HUES6 (cell line): ENCODE data around the gene PLCG2.

Experiments used
- H3K27ac ChIP-seq: 2 replicates; pipeline ENCODE4 v1.7.0; 2013; ENCODE audit warnings: low read depth, mild to moderate bottlenecking, low read length, inconsistent platforms
- H3K27me3 ChIP-seq: 2 replicates; pipeline ENCODE4 v1.6.1; 2013; ENCODE audit warnings: low read length; ENCODE audit not compliant: control insufficient read depth, insufficient read depth
- H3K36me3 ChIP-seq: 2 replicates; pipeline ENCODE4 v1.6.1; 2013; ENCODE audit warnings: low read length; ENCODE audit not compliant: control insufficient read depth, insufficient read depth
- H3K4me1 ChIP-seq: 2 replicates; pipeline ENCODE4 v1.6.1; 2013; ENCODE audit warnings: low read length; ENCODE audit not compliant: control insufficient read depth, insufficient read depth
- H3K4me3 ChIP-seq: 2 replicates; pipeline ENCODE4 v1.5.1; 2013; ENCODE audit warnings: low read depth, low read length
- H3K9ac ChIP-seq: one replicate; pipeline ENCODE4 v1.6.1; 2013; ENCODE audit warnings: mild to moderate bottlenecking, low read length
- H3K9me3 ChIP-seq: 2 replicates; pipeline ENCODE4 v1.6.1; 2013; ENCODE audit warnings: low read depth, low read length; ENCODE audit not compliant: control insufficient read depth, insufficient read depth

Gene PLCG2

DNA sequence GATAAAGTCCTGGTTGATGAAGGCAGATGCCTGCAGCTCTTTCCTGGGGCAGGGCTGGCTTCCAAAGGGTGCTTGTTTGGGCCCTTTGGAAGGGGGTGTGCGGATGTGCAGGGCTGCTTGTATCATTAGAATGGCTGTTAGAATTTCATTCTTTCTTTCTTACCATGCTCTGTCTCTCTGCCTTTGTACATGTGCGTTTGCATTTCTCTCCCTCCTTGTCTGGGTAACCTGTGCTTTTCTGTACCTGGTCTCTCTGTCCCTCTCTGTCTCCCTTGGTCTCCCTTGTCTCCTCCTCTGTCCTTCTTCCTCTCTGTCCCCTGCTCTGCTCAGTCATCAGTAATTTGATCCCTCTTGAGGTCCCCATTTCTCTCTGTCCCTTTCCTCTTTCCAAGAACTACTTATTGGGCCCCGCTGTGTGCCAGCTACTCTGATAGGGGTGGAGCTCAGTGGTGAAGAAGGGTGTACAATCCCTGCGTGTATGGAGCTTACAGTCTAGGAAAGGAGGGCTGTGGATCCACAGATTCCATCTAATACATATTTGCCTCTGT is 69.3 kb downstream of the PLCG2 start:
- Histone ChIP-seq H3K4me3 (no peak overlapping the region), H3K36me3 (no peaks in the 10 kb centered on the region), H3K27me3 (no peaks in the 10 kb centered on the region), H3K4me1 (no peaks in the 10 kb centered on the region), H3K9me3 (no peaks in the 10 kb centered on the region), H3K27ac (no peak overlapping the region), H3K9ac (no peak overlapping the region)

DNA sequence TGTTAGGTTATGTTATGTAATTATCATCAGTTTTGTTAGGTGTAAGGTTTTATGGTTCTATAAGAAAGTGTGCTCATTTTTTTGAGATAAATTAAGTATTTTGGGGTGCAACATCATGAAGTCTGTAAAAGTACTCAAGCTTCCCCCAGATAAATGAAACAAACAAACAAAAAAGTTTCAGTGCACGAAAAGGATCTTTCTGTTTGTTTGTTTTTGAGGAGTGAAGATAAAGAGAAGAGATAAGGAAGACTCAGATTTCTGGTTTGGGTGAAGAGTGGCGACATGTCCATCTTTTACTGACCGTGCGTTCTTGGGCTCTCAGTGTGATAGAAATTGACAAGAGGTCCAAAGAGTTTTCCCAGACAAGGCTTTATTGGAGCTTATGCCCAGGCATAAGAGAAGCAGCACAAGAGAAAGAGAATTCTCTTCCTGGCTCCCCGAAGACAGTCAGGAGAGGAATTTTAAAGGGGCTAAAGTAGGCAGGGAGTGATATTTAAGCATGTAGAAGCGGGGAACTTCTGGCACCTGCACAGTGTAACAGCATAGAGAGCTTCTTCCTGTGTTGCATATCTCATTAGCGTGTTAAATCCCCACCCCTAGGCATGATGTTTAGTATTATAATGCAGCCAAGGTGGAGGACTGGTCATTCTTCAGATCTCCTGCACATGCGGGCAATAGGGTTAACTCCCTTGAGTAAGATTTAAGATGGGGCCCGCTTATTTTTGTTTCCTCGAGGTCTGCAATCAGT is 71.3 kb downstream of the PLCG2 start:
- H3K9ac ChIP-seq = no peak overlapping the region
- no peaks in the 10 kb centered on the region for H3K36me3 ChIP-seq
- no peaks in the 10 kb centered on the region for H3K4me1 ChIP-seq
- H3K27me3 ChIP-seq = no peaks in the 10 kb centered on the region
- H3K9me3 ChIP-seq = no peaks in the 10 kb centered on the region
- no peak overlapping the region for H3K4me3 ChIP-seq
- H3K27ac ChIP-seq = no peak overlapping the region

DNA sequence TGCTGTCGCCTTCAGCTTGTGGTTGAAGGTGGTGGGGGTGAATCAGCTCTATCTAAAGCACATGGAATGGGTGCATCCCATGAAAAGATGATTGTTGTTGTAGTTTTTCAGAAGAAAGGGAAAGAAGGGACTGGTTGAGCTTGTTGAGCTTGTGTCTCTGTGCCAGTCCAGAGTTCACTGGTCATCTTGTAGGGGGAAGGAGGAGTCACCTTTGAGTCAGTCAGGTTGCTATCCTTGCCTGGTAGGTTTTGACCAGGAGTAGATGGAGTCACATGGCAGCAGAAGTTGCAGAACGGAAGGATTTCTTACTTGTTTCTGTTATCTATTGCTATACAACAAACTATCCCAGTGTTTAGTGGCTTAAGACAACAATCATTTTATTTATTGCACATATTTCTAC is 73.3 kb downstream of the PLCG2 start:
- H3K4me1 ChIP-seq = no peaks in the 10 kb centered on the region
- H3K9me3 ChIP-seq = no peaks in the 10 kb centered on the region
- no peak overlapping the region for H3K4me3 ChIP-seq
- H3K27me3 ChIP-seq = no peaks in the 10 kb centered on the region
- no peak overlapping the region for H3K9ac ChIP-seq
- H3K27ac ChIP-seq = no peak overlapping the region
- H3K36me3 ChIP-seq = no peaks in the 10 kb centered on the region

DNA sequence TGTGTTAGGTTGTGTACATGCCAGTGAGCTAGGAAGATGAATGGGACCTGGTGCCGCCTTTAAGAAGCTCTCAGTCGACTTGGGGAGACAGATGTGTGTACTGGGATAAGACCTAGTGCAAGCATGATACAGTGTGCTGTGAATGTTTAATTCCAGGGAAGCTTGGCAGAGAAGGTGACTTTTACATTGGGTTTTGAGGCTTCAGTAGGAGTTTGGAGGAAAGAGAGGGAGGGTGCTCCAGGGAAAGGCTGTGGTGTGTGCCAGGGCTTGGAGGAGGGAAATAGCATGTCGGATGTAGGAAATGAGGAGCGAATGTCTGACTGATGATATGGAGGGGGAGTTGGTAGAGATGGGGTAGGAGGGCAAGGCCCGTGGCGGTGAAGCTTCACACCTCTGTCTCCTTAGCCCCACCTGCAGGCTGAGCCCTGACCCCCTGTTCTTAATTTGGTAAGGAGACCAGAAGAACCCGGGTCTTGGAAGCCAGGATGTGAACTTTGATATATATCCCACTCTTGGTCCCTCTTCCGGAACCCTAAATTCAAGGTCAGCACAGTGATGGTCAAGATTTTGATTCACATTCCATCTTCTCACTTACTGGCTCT is 76.6 kb downstream of the PLCG2 start:
- H3K4me3 ChIP-seq = no peak overlapping the region
- no peak overlapping the region for H3K27ac ChIP-seq
- H3K9me3 ChIP-seq = no peaks in the 10 kb centered on the region
- no peaks in the 10 kb centered on the region for H3K27me3 ChIP-seq
- no peaks in the 10 kb centered on the region for H3K4me1 ChIP-seq
- no peak overlapping the region for H3K9ac ChIP-seq
- H3K36me3 ChIP-seq = no peaks in the 10 kb centered on the region

DNA sequence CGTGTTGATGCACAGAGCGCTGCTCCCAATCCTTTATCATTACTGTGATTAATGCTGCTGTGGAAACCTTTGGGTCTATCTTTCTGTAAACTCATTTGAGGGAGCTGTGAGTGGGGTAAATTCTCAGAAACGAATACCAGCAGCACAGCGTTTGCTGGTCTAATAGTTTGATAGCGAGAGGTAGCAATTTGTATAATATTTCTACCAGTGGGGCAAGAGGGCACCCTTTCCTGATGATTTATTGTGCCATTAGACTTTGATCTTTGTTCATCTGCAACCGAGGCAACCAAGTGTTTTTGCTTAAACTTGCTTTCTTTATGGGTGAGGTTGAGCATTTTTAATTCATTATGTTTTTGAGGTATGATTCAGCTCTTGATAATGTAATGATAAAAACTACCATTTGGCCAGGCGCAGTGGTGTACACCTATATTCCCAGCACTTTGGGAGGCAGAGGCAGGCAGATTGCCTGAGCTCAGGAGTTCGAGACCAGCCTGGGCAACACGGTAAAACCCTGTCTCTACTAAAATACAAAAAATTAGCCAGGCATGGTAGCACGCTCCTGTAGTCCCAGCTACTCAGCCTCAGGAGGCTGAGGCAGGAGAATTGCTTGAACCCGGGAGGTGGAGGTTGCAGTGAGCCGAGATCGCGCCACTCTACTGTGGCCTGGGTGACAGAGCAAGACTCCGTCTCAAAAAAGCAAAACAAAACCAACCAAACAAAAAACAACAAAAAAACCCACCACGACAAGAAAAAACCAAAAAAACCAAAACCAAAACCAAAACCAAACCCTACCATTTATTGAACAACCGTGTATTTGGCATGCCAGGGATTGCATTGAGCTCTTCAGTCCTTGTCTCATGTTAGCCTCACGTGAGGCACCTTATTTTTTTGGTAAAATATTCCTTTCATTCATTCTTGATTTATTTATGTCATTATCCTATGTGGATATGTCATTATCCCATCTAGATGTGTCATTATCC is 81.5 kb downstream of the PLCG2 start:
- H3K9me3 ChIP-seq = no peaks in the 10 kb centered on the region
- no peaks in the 10 kb centered on the region for H3K36me3 ChIP-seq
- no peak overlapping the region for H3K9ac ChIP-seq
- no peak overlapping the region for H3K4me3 ChIP-seq
- H3K27ac ChIP-seq = no peak overlapping the region
- H3K27me3 ChIP-seq = no peaks in the 10 kb centered on the region
- peaks cover 17% of the 10 kb centered on the region for H3K4me1 ChIP-seq

DNA sequence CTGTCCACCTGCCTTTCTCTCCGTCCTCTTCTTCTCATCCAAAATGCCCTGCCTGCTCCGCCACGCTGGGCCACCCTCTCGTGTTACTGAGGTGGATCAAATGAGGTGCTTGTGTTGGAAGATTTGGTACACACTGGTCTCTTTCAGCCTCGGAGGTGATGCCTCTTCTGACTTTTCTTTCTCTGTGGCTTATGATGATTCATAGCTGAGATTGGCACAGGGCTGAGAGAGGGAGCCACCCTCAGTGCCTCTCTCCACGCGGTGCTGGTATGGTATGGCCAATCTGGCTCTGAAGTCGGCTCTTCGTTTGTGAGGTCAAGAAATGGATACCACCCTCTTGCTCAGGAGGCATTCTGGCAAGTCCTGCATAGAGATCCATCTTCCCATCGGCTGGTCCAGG is 82.4 kb downstream of the PLCG2 start:
- Histone ChIP-seq H3K27ac (no peak overlapping the region), H3K9ac (no peak overlapping the region), H3K4me3 (no peak overlapping the region), H3K27me3 (no peaks in the 10 kb centered on the region), H3K36me3 (no peaks in the 10 kb centered on the region), H3K4me1 (peaks cover 17% of the 10 kb centered on the region), H3K9me3 (no peaks in the 10 kb centered on the region)

DNA sequence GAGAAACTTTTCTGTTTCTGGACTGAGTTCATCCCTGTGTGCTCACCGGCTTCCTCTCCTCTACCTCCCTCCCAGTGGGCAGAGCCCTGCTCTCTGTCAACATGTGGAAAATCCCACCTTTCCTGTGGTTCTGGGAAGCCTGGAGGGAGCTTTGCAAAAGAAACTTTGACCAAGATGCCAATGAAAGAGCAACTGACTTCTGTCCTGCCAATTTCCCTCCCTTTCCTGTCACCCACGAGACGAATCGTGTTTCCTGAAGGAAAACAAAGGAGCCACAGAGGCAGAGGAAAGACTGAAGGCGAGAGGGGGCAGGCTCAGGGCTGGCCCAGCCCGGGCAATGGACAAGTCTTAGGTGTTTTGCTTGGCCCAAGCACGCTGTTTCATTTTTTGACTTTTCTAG is 82.8 kb downstream of the PLCG2 start:
- no peak overlapping the region for H3K27ac ChIP-seq
- H3K9ac ChIP-seq = no peak overlapping the region
- H3K27me3 ChIP-seq = 0 out of 2 replicates have a peak, but pooled peaks cover 2% of the 10 kb centered on the region
- H3K4me3 ChIP-seq = no peak overlapping the region
- no peaks in the 10 kb centered on the region for H3K36me3 ChIP-seq
- H3K9me3 ChIP-seq = no peaks in the 10 kb centered on the region
- peaks cover 17% of the 10 kb centered on the region for H3K4me1 ChIP-seq

DNA sequence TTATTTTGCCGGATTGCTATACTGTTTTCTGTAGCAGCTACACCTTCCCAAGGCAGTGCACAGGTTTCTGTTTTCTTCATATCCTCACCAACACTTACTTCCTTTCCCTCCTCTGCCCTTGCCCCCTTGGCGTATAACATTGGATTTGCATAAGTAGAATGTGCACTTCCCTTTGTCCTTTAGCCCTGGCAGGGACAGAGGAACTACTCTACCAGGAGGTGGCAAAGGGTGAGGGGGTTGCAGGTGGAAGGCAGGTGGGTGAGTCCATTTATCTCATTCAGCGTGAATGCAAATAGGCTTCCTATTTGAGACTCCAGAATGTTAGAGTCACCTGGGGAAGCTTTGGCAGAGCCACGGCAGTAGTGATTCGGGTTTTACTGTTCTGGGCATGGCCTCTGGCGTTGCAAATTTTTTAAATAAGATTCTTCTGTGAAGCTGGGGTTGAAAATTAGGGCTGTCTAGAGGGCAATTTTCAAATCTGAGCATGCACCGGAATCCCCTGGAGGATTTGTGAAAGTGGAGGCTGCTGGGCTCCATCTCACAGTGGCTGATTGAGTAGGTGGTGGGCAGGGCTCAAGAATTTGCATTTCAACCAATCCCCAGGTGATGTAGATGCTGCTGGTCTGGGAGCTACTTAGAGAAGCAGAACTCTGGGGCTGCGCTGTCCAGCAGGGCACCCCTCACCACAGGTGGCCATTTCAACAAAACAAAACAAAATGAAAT is 84.7 kb downstream of the PLCG2 start:
- Histone ChIP-seq H3K9ac (no peak overlapping the region), H3K27ac (no peak overlapping the region), H3K4me3 (no peak overlapping the region), H3K36me3 (no peaks in the 10 kb centered on the region), H3K9me3 (no peaks in the 10 kb centered on the region), H3K27me3 (0 out of 2 replicates have a peak, but pooled peaks cover 2% of the 10 kb centered on the region), H3K4me1 (peaks cover 17% of the 10 kb centered on the region)

DNA sequence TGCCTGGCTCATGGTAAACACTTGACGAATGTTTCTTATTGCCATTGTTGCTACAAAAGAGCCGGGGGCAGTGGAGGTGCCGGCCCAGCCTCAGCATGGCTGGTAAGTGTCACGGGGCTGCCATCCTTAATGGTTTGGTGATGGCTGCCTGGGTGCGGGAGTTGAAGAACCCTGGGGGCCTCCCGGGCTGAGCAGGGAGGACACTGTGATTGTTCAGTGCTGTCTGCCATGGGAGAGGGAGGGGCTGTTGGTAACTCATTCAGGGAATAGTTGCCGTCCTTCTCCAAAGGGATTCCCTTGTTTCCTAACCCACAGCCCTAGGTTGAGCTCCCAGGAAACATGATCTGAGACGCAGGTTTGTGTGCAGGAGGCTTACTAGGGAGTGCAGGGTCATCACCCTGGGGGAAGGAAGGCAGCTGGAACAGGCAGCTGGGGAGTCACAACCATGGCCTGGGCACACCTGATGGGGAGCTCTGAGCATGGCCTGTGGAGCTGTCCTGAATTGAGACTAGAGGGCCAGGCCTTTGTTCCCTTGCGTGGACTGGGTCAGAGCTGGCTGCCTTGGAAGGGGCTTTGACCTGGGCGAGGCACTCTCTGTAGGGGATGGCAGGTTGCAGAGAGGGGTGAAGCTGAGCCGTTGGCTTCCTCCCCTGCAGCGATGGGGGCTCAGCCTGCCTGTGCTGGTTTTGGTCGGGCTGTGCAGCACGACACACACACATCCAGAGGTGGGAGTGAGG is 85.7 kb downstream of the PLCG2 start:
- 0 out of 2 replicates have a peak, but pooled peaks cover 2% of the 10 kb centered on the region for H3K27me3 ChIP-seq
- H3K9ac ChIP-seq = no peak overlapping the region
- H3K27ac ChIP-seq = no peak overlapping the region
- H3K4me1 ChIP-seq = peaks cover 17% of the 10 kb centered on the region
- no peaks in the 10 kb centered on the region for H3K9me3 ChIP-seq
- H3K4me3 ChIP-seq = no peak overlapping the region
- no peaks in the 10 kb centered on the region for H3K36me3 ChIP-seq
